Stomach (tissue), 9 donors: ENCODE results near the gene ATP11A. TPM values are rescaled to one million over a fixed set of nuclear protein-coding genes. Genes with fewer than 3 reads are reported as not detected.

Experiments used
- DNase-seq, 2 donors: peaks; one replicate each; pipeline versions ENCODE4 v3.0.0 to v3.0.0-alpha.2; 2013 to 2019
- H3K27ac ChIP-seq, 5 donors: fragments of 200-600 bp in 4 of 5; sonication (generic) in 4 of 5; one replicate each; pipeline ENCODE4 v1.5.1; 2013 to 2019; ENCODE audit warnings: mild to moderate bottlenecking in 1 of 5, moderate library complexity in 1 of 5
- H3K27me3 ChIP-seq, 3 donors: fragments of 200-600 bp; sonication (generic); one replicate each; pipeline ENCODE4 v1.5.1; 2017 to 2019; ENCODE audit warnings: mixed run types in 1 of 3
- H3K36me3 ChIP-seq, 4 donors: fragments of 200-600 bp; sonication (generic); 1 replicate in 3 of 4; 2 replicates in 1 of 4; pipeline ENCODE4 v1.5.1; 2016 to 2019
- H3K4me1 ChIP-seq, 4 donors: fragments of 200-600 bp; sonication (generic); one replicate each; pipeline ENCODE4 v1.5.1; 2016 to 2019
- H3K4me3 ChIP-seq, 4 donors: fragments of 200-600 bp; sonication (generic) in 3 of 4; one replicate each; pipeline ENCODE4 v1.5.1; 2016 to 2019; ENCODE audit warnings: mild to moderate bottlenecking in 1 of 4
- H3K9me3 ChIP-seq, 4 donors: fragments of 200-600 bp; sonication (generic); one replicate each; pipeline ENCODE4 v1.5.1; 2016 to 2019
- EP300 ChIP-seq: sonication (generic); formaldehyde crosslinking; IDR thresholded peaks from one replicate; pipeline ENCODE4 v1.6.1; 2017; ENCODE audit warnings: antibody characterized with exemption
- POLR2A ChIP-seq, 4 donors: fragments of 450-650 bp; IDR thresholded peaks; one replicate each; pipeline ENCODE4 v1.6.1; 2016; ENCODE audit warnings: antibody characterized with exemption in 4 of 4, control low read depth in 2 of 4, mild to moderate bottlenecking in 1 of 4, moderate library complexity in 1 of 4
- POLR2AphosphoS5 ChIP-seq, 3 donors: sonication (generic); formaldehyde crosslinking; IDR thresholded peaks; one replicate each; pipeline ENCODE4 v1.6.1; 2016; ENCODE audit warnings: antibody characterized with exemption in 3 of 3
- WGBS, 5 donors: extraction: QIAGEN DNeasy Blood & Tissue Kit in 3 of 5; methylation state at CpG; one replicate each; pipeline versions ENCODE4 v1.1.5 to v1.1.7; 2013 to 2018; 5-methylcytosine and 5-hydroxymethylcytosine counted together
- intact Hi-C: fragments of 100-400 bp; cut with DNase I; formaldehyde crosslinking; loops from one replicate; pipeline ENCODE4 v1.15.1; 2023; ENCODE audit warnings: low total_unique reads
- polyA plus RNA-seq, 3 donors: library from polyadenylated mRNA; stranded (reverse); fragments of 200-250 nt; gene quantifications; one replicate each; pipeline ENCODE4 v1.2.3, GENCODE V29; 2013
- total RNA-seq, 5 donors: library from RNA; depleted of rRNA; stranded (reverse); fragments of >200 nt; gene quantifications; one replicate each; pipeline versions ENCODE4 v1.1.0 to v1.2.3, GENCODE V29; 2014 to 2016
- TF ChIP-seq, protein P1 (sequence below), 7 experiments: fragments of 450-650 bp in 4 of 7; fragments of 200-600 bp in 3 of 7; sonication (generic) in 3 of 7; IDR thresholded peaks; one replicate each; pipeline ENCODE4 v1.5.1; 2016 to 2019; ENCODE audit warnings: antibody characterized with exemption in 7 of 7, control low read depth in 2 of 7, mild to moderate bottlenecking in 1 of 7
- donor health status: healthy with polysubstance abuse.
- donor health status: Bipolar disorder and iron deficiency.
- donor health status: healthy.

ATP11A gene
- total and polyA plus RNA-seq, 8 donors = 1.1 to 70.9 (median 12.3) TPM

DNA sequence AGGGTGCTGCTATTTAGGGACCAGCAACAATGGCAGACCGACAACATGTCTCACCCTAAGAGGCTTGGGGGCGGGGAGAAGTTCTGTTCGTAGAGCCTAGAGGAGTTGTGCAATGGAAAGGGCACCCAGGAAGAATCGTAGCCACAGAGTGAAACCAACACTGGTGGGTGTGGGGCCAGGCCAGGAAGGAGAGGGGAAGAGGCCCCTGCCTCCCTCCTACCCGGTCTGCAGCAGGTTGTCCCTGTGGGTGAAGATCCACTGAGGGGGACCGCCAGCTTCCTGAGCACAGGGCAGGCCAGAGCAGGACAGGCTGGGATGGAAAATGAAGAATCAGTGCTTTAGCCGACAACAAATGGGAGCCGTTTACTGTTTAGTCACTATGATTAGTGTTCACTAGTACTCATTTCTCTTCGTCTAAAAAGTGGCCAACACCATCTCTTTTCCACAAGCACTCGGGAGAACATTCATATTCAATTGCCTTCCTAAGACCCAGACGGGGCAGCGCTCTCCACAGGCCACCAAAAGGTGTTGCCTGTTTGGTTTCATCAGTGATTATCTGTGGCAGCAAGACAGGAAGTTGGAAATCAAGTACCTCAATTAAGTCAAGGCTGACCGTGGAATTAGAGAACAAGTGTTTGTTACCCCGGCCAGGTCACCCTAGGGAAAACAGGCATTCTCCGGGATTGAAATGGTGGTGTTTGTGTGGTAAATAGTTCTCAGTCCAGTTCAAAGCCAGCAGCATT is 1.1 kb upstream of the ATP11A start:
- Histone ChIP-seq H3K27ac (peak overlapping the region; percentile 86 to 93 (median 91)), H3K36me3 (no peaks in the 10 kb centered on the region), H3K4me3 (peak overlapping the region; percentile 67 to 89 (median 82)), H3K4me1 (peaks cover 18 to 42% (median 32%) of the 10 kb centered on the region in 4 donors), H3K9me3 (no peaks in the 10 kb centered on the region), H3K27me3 (no peaks in the 10 kb centered on the region)
- TF ChIP-seq, protein P1, sequence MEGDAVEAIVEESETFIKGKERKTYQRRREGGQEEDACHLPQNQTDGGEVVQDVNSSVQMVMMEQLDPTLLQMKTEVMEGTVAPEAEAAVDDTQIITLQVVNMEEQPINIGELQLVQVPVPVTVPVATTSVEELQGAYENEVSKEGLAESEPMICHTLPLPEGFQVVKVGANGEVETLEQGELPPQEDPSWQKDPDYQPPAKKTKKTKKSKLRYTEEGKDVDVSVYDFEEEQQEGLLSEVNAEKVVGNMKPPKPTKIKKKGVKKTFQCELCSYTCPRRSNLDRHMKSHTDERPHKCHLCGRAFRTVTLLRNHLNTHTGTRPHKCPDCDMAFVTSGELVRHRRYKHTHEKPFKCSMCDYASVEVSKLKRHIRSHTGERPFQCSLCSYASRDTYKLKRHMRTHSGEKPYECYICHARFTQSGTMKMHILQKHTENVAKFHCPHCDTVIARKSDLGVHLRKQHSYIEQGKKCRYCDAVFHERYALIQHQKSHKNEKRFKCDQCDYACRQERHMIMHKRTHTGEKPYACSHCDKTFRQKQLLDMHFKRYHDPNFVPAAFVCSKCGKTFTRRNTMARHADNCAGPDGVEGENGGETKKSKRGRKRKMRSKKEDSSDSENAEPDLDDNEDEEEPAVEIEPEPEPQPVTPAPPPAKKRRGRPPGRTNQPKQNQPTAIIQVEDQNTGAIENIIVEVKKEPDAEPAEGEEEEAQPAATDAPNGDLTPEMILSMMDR (IDR thresholded peaks at IDR 0.05) = no peak
- TF ChIP-seq EP300 = no peak
- TF ChIP-seq POLR2A (IDR thresholded peaks at IDR 0.05) = no peak
- no peak for TF ChIP-seq POLR2AphosphoS5 (IDR thresholded peaks at IDR 0.05)
- WGBS, 5 donors = 45 to 57% (median 52%) methylated on average over 15 of the region's 15 CpGs
- intact Hi-C loops = no loop called here
- DNase-seq = no peak

DNA sequence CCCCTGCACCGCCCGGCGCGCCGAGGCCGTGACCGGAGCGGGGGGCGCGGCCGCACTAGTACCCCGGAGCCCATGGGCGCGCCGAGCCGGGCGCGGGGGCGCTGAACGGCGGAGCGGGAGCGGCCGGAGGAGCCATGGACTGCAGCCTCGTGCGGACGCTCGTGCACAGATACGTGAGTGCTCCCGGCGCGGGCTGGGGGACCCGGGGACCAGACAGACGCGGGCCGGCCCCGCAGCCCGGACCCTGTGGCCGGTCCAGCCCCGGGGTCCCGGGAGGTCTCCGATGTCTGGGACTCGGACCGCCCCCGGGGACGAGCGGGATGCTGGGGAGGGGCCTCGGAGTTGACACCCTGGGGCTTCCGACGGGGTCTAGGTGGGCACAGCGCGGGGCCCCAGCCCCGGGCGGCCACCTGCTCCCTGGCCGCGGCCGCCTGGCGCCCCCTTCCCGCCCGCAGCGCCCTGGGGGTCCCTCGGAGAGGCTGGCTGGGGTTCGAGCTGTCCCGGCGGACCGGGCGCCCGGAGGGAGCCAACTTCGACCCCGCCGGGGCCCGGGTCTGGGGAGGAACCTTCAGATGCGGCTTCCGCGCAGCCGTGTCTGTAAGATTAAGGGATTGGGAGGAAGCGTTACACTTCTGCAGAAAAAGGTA is 568 bp downstream of the ATP11A start:
- H3K4me3 ChIP-seq = peak overlapping the region; percentile 67 to 89 (median 82)
- no peaks in the 10 kb centered on the region for H3K27me3 ChIP-seq
- peaks cover 18 to 53% (median 42%) of the 10 kb centered on the region in 4 donors for H3K4me1 ChIP-seq
- TF ChIP-seq EP300 (no peak), POLR2AphosphoS5 (IDR thresholded peaks at IDR 0.05) (no peak), POLR2A (IDR thresholded peaks at IDR 0.05) (no peak)
- TF ChIP-seq, protein P1 (IDR thresholded peaks at IDR 0.05) = no peak
- peak in 1 of 2 donors; percentile 46 for DNase-seq
- no peaks in the 10 kb centered on the region for H3K9me3 ChIP-seq
- 0% methylated on average over 33 to 77 of the region's 77 CpGs for WGBS, 5 donors
- intact Hi-C loops = no loop called here
- H3K36me3 ChIP-seq = no peaks in the 10 kb centered on the region
- peak overlapping the region; percentile 86 to 93 (median 91) for H3K27ac ChIP-seq

DNA sequence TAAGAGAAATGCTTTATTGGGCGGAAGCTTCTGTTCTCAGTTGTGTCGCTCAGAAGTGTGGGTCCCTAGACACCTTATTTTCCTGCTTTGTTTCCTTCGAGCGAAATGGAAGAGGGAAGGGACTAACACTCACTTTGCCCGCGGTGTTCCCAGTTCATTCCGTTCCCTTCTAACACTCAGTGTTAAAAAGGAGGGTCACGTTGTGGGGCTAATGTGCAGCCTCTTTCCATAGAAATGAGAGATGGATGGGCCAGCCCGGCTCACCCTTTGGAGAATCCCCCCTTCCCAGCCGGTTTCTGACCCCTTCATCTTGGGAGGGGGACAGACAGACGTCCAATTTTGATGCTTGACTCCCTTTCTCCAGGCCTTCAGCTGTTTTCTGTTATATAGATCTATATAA is 2.3 kb downstream of the ATP11A start:
- TF ChIP-seq EP300 (no peak), POLR2A (IDR thresholded peaks at IDR 0.05) (no peak), POLR2AphosphoS5 (IDR thresholded peaks at IDR 0.05) (no peak)
- Histone ChIP-seq H3K27me3 (no peaks in the 10 kb centered on the region), H3K36me3 (peaks cover 0 to 7% (median 5%) of the 10 kb centered on the region in 4 donors), H3K4me3 (peak overlapping the region in 2 of 4 donors; percentile 79 to 86), H3K9me3 (no peaks in the 10 kb centered on the region), H3K4me1 (peaks cover 18 to 53% (median 42%) of the 10 kb centered on the region in 4 donors), H3K27ac (peak overlapping the region in 2 of 5 donors; percentile 44 to 93)
- DNase-seq = peak in 1 of 2 donors; percentile 16
- intact Hi-C loops = no loop called here
- WGBS, 5 donors = 75 to 85% (median 83%) methylated on average over 11 of the region's 11 CpGs

DNA sequence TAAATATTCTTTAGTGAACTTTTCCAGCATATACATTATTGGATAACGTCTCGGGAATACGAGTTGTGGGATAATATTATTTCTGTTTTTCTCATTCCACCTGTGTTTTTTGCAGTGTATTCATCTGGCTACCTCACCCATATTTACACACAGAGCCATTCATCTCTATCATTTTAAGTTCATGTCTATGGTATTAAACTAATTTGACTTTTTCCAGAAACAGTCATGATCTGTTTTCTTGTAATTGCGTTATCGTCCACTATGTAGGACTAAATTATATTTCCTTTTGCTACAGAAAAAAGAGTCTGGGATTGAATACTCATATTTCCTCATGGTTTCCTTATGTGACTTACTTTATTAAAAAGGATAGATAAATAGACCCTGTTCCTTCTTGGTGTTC is 2.7 kb downstream of the ATP11A start:
- TF ChIP-seq EP300 (no peak), POLR2AphosphoS5 (IDR thresholded peaks at IDR 0.05) (no peak), POLR2A (IDR thresholded peaks at IDR 0.05) (no peak)
- TF ChIP-seq, protein P1 (IDR thresholded peaks at IDR 0.05) = no peak
- Histone ChIP-seq H3K36me3 (peaks cover 0 to 7% (median 5%) of the 10 kb centered on the region in 4 donors), H3K27ac (no peak overlapping the region), H3K4me3 (no peak overlapping the region), H3K9me3 (no peaks in the 10 kb centered on the region), H3K4me1 (peaks cover 18 to 57% (median 42%) of the 10 kb centered on the region in 4 donors), H3K27me3 (no peaks in the 10 kb centered on the region)
- WGBS, 5 donors = 92 to 97% (median 96%) methylated on average over 5 of the region's 5 CpGs
- intact Hi-C loops = no loop called here
- DNase-seq = no peak
